Measurements from ENCODE around the gene LAMC2.

LAMC2 gene

DNA sequence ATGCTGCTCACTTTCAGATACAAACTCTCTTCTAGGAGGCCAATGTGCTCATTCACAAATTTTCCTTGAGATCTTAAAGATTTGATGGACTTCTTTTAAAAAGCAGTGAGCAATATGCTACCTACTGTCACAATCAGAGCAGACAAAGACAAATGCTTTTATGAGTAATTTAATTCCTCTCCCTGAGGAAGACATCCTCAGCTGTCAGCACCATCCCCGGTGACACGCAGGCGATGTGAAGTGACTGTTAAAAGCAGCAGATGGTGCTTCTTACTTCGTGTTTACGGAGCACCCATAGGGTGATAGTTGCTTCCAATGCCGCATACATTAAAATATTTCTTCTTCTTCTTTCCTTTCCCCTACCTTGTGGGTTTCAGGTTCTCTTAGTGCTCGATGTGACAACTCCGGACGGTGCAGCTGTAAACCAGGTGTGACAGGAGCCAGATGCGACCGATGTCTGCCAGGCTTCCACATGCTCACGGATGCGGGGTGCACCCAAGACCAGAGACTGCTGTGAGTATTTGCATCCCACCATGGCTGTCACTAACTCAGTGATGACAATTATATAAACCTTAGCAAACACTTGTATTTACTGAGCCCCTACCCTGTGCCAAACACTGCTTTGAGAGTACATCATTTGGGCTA is 29.1 kb downstream of the LAMC2 start:
- DNase-seq: no peak

DNA sequence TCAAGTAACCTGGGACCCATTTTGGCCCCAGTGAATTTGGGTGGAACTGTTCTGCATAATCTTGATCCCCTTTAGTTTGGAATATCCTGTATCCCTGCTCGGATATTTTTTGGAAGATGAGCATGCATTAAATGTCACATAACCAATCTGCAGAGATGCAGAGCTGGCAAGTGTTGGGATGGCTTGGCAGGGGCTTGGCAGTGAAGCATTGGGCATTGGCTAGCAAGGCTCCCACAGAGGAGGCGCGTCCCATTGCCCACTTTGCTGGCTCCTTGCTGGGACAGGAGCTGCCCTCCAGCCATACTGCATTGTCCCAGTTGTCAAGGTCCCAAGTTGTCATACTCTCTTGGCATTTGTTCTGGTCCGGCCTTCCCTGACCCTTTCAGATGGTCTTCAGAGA is 29.9 kb downstream of the LAMC2 start:
- DNase-seq: no peak

DNA sequence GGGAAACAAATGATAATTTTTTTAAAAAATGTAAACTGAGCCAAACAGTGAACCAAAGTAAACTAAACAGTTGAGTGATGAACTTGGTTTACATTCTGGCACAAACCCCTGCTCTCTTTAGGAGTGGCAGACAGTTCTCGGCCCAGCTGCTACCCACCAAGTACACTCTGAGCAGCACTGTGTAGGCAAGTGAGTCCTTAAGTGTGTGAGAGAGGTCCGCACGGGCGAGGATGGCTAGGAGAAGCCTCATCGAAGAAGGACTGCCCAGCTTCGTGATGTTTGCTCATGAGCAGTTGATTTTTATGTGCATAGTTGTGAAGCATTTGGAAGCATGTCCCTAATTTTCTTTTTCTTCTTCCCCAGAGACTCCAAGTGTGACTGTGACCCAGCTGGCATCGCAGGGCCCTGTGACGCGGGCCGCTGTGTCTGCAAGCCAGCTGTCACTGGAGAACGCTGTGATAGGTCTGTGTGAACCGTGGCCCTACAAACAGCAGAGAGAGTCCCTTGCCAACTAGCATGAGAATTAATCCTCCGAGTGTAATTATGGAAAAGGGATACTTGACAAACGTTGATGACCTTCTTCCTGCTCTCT is 32.1 kb downstream of the LAMC2 start:
- no peak for DNase-seq

DNA sequence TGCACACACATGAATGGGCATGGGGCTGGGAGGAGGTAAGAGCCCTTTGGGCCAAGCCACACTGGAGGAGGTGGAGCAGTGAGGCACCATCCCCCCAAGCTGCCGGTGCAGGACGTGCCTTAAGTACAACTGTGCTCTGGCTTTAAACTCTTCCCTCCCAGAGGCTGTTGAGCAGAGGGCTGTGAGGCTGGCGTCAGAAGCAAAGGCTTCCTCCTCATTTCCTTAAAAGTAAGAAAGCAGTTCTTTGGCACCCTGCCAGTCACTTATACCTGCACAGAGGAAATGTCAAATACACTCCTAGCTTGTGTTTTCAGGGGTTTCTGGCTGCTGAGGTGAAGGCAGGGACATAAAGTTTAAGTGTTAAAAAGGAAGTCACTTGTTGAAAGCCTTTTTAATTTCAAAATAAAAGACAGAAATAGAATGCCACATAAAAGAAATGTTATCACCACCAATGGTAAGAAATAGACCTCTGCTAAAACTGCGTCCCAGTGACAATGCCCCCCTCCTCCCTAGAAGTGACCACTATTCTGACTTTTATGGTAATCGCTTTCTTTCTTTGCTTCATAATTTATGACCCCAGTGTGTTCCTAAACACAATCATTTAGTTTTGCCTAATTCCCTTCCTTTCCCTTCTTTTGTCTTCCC is 33.0 kb downstream of the LAMC2 start:
- peak; percentile 45 for DNase-seq

DNA sequence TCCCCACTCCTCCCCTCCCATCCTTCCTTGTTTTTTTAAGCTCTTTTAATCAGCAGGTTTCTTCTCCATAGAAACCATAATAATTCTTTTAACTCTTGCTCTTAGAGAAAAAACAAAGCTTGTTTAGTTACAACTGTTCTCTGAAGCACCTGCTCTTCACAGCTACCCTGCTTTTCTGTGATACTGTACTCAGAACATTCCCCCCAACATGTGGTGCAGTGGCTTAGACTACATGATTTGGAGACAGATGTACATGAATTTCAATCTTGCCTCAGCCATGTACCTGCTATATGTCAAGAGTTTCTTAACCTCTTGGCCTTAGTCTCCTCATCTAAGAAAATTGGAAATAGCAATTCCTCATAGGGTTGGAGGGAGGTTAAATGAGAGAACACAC is 33.5 kb downstream of the LAMC2 start:
- DNase-seq: no peak

DNA sequence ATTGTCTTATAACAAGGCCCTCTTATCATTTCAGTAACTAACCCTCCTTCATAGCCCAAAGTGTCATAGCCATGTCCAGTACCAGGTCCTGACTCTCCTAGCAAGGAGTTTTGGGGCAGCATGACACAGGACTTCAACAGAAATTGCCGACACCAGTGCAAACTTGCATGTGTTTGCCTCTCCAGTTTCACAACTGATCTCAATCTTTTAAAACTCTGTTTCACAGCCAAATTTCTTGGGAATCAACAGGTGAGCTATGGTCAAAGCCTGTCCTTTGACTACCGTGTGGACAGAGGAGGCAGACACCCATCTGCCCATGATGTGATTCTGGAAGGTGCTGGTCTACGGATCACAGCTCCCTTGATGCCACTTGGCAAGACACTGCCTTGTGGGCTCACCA is 36.8 kb downstream of the LAMC2 start:
- no peak for DNase-seq

DNA sequence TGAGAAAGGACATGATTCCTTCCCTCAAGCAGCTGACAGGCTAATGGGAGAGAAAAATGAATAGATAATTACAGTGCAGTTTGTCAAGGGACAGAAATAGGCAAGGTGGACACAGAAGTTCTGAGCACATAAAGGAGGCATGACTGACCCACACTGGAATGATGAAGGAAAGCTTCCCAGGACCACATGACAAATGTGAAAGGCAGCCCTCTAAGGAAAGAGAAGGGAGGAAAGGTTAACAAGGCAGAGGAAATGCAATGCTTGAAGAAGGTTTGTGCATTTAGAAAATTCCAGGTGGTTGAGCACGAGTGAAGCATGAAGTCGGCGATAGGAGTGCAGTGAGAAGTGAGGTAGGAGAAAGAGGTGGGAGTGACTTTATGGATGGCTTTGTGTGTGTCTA is 37.4 kb downstream of the LAMC2 start:
- no peak for DNase-seq

DNA sequence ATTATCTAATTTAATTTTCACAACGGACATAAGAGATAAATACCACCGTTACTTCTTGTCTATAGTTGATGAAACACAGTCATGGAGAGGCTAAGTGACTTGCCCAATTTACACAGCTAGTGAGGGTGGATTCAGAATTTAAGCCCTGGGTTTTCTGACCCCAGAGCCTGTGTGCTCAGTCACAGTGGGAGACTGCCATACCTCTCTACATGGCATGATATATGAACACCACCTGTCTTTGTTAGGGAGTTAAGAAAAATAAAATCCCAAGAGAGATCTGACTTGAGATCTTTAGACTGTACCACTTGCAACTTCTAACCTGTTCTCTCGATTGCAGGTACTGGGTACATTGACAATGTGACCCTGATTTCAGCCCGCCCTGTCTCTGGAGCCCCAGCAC is 40.3 kb downstream of the LAMC2 start:
- DNase-seq: no peak

DNA sequence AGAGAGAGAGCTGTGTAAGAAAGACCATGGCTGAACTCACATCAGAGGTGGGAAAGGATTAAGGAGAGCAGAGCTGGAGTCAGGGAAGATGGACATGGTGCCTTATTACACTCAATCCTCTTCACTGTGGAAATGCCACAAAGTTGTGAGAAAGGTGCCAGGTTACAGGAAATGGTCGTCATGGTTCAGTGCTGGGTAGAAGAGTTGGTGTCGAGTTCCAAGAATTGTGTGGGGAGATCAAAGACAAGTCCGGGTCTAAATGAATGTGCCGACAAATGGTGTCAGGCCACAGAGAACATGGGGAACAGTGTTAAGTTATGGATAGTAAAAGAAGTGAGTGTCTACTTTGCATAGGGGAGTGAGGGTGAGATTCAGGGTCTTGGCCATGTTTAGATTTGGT is 40.9 kb downstream of the LAMC2 start:
- no peak for DNase-seq

DNA sequence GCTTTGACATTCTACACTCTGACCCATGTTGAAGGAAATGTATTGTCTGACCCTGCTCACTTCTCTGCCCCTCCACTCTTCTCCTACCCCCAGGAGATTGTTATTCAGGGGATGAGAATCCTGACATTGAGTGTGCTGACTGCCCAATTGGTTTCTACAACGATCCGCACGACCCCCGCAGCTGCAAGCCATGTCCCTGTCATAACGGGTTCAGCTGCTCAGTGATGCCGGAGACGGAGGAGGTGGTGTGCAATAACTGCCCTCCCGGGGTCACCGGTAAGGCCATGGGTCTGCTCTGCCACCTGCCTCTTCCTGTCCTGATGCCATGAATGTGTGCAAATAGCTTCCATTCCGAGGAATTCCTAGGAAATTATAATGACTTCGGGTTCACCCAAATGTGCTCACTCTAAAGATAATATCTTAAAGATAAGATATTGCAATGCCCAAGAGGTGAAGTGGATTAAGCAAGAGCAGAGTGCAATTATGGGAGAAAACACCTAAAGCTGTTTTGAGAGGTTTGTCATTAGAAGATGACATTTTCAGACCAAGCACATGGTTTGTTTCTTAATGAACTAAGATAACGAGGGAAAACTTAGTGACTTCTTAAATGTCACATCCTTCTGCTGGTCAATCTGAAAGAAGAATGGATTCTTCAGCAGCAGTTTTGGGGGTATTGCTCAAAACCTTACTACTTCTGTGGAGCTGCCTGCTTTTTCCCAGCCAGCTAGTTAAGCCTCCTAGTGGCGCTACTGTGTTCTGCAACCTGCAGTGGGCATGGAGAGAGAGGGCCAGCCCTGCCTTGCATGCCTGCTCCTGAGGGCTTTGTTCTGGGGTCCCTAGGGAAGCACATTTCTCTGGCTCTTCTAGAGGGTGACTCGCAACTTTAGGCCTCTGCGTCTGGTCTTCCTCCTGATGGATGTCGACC is 41.6 kb downstream of the LAMC2 start:
- DNase-seq: peak; percentile 5

DNA sequence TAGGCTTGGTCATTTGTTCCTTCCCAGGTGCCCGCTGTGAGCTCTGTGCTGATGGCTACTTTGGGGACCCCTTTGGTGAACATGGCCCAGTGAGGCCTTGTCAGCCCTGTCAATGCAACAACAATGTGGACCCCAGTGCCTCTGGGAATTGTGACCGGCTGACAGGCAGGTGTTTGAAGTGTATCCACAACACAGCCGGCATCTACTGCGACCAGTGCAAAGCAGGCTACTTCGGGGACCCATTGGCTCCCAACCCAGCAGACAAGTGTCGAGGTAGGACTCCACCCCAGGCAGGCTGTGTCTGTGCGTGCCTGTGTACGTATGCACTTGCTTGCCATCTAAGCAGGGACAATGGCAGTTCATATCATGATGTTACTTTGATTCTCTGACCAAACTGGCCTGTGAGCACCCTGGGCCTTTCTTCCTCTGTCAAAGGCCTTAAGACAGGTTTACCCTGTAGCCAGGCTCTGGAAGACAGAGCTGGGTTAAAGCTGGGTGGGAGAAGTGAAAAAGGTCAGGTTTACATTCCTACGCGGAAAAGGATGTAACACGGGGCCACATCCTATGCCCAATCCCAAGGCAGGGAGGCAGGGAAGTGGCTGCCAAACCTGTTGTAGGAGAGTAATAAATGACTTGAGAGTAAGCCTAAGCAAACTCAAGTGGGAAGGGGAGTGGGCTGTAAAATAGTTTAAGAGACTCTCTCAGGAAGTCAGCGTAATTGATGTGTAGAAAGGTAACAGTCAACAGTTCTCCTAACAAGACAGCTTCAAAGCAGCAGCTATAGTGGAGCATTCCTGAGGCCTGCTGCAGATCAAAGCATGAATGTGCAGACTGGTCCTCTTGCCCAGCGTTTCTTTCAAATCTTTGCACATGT is 42.5 kb downstream of the LAMC2 start:
- no peak for DNase-seq

DNA sequence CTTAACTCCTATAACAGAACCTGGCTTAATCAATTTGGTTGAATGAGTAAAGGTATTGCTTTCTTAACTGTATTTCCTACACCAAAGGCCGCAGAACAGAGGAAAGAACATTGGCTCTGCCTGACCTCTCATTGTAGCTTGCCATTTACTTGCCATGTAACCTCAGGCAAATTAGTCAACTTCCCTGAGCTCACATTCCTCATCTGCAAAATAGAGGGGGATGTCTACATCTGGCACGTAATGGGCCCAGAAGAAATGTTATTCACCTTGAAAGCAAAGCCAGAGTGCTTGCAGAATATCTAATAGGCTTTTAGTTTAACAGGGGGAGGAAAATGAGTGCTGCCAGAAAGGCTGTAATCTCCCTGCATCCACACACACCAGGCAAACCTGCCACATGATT is 44.3 kb downstream of the LAMC2 start:
- no peak for DNase-seq

DNA sequence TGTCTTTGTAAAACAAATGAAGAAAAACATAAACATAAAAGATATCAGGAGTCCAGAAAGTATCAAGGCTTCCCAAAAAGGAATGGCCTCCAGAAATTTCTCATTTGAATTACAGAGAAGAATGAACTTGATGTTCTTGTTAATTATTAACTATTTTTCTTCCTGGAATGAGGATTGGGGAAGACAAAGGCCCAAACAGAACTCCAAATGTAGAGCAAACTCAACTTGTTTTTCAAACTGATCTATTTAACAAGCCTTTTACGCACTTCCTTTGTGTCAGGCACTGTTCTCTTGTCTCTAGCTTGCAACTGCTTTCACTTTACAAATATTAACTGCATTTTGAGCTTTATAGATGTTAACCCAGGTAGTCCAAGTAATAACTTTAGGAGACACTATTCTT is 45.5 kb downstream of the LAMC2 start:
- DNase-seq: no peak

DNA sequence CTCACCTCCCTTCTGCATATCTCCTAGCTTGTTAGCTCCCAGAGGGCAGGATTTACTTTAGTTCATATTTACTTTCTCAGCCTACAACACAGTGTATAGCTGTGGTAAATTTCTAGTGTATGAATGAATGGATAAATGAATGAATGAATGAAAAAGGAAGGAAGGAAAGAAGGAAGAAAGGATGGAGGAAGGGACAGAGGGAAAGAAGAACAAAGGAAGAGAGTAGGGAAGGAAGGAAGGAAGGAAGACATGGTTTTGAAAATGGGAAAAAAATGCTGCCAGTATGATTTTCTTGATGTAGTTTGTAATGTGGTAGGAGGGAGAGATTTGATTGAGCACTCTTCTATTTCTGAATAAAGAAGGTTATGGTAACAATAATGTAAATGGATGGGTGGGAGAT is 47.0 kb downstream of the LAMC2 start:
- no peak for DNase-seq

DNA sequence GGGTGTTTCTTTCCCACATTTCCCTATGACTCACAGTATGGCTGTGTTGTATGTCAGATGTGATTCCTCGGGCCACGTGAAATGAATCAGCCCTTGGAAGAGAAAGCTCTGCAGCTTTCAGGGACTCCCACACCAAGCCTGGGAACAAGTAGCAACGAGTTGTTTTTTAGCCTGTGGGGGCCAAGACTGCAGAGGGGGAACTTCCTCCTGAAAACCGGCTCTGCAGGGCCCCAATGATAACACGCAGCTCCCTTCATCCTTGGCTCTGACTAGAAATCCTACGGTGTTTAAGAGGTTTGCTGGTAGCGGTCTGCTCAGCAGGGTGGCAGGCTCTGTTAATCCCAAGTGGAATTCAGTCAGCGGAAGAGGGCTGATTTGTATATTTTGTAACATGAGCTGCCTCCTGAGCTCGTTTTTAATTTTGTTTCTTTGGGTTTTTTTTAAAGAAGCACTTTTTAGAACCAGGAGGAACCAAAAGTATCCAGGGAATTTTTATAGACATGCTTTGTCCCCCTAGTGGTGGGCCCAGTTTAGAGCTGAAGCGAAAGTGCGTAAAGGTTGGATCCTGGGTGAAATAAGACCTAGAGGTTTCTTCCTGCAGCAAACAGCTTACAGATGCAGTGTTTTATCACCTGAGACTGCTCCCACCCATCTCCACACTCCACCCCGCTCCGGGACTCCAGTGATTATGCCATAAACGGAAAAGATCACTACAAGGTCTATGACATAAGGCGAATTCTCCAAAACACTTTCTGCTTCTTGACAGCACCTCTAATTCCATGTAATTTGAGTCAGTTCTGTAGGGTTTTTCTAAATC is 48.8 kb downstream of the LAMC2 start:
- DNase-seq: no peak

DNA sequence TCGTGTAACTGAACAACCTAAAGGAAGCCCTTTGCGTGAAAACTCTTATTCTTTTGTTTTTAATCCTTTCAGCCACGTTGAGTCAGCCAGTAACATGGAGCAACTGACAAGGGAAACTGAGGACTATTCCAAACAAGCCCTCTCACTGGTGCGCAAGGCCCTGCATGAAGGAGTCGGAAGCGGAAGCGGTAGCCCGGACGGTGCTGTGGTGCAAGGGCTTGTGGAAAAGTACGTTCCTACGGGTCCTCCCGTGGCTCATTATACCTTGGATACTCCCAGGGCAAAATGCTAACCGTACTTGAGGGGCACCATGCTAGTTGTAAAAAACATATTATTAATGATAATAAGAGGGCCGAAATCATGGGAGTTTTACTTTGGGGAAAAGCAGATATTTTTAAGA is 49.4 kb downstream of the LAMC2 start:
- no peak for DNase-seq

DNA sequence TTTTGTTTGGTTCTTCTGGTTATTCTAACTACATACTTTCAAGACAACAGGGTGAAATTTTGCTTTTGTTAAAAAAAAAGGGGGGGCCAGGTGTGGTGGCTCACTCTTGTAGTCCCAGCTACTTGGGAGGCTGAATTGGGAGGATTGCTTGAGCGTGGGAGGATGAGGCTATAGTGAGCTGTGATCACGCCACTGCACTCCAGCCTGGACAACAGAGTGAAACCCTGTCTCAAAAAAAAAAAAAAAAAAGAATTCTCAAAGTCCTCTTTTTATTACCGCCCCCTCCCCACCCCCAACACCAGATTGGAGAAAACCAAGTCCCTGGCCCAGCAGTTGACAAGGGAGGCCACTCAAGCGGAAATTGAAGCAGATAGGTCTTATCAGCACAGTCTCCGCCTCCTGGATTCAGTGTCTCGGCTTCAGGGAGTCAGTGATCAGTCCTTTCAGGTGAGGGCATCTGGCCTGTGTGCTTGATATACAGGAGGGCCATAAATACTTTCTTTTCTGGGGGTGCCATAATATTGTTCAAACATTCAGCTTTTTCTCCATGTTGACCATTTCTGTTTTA is 50.2 kb downstream of the LAMC2 start:
- no peak for DNase-seq

DNA sequence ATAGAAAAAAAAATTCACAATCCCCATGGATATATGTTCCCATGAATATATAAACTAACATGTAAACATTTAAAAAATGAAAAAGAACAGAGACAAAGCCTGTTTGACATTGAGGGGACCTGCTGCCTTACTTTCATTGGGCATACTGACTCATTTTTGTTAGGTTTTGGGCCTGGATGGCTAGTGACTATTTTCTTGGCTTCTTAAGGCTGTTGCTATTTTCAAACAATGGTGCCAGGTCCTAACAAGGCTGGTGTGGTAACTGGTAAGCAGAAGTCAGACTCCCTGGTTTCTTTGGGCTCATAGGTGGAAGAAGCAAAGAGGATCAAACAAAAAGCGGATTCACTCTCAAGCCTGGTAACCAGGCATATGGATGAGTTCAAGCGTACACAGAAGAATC is 51.0 kb downstream of the LAMC2 start:
- DNase-seq: no peak

DNA sequence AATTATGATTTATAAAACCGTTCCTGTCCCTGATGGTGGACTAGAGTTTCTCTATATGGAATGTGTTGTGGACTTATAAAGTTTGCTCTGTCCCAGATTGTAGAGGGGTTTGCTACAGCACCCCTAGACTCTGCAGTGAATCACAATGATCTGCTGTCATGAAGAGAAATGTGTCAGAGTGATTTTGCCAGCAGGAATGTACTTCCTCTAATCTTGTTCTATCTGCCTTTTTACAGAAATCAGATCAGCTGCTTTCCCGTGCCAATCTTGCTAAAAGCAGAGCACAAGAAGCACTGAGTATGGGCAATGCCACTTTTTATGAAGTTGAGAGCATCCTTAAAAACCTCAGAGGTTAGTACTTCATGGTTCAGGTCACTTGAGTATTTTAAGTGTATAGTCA is 52.0 kb downstream of the LAMC2 start:
- no peak for DNase-seq

DNA sequence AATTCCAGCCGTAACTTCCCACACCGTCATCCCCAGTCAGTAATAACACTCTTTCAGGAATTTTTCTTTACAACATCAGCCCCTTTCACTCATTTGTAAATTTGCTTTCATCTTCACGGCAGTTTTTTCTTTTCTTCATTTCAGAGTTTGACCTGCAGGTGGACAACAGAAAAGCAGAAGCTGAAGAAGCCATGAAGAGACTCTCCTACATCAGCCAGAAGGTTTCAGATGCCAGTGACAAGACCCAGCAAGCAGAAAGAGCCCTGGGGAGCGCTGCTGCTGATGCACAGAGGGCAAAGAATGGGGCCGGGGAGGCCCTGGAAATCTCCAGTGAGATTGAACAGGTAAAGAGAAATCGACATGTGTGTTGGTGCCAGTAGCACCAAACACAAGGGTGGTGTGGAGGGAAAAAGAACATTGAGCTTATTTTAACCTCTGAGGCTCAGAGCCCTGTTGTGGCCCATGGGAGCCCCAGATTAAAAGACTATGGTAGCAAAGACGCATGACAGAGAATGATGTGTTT is 53.2 kb downstream of the LAMC2 start:
- no peak for DNase-seq
